ENCODE results near the gene C8G. TPM values are rescaled to one million over a fixed set of nuclear protein-coding genes. Genes with fewer than 3 reads are reported as not detected.

C8G gene
- total and polyA plus RNA-seq, 9 of the 15 experiments (the other 6 are each of a cell fraction or from before 2014, with no cell fraction given) = 0.35 to 5.9 (median 2.7) TPM; not detected in 2

DNA sequence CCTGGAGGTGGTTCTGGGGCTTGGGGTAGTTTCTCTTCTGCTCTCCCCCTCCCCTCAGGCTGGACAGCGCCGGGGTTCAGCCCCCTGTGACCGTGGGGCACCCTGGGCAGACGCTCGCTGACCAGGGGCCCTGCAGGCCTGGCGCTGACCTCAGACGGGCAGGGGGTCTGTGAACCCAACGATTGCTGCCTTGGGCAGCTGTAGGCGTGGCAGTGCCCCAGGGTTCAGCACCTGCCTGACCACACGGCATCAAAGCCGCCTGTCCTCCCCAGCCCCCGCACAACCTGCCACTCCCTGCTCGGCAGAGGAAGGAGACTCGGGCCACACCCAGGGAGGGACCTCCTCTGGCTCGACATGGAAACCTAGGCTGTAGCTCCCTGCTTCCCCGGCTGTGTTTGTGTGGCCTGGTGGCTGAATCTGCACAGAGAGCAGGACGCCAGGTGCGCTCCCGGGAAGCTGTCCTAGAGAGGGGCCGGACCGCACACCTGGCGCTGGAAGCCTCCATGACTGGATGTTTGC is 19.2 kb downstream of the C8G start (continued):
- TF ChIP-seq MGA (IDR thresholded peaks at IDR 0.05) = peak; percentile 48; the same call in 1 of the 2 replicates
- no peak for TF ChIP-seq MAFK (IDR thresholded peaks at IDR 0.05; ENCODE audit: low read length)
- TF ChIP-seq NFIC (IDR thresholded peaks at IDR 0.05) = no peak
- TF ChIP-seq ZNF217 (CRISPR knock-in tag; IDR thresholded peaks at IDR 0.05) = no peak
- 0 out of 2 replicates have a peak, but pooled peaks have one; percentile 22 for TF ChIP-seq ZBTB40 (IDR thresholded peaks at IDR 0.05)
- TF ChIP-seq ZBTB40 (CRISPR knock-in tag; IDR thresholded peaks at IDR 0.05) = no peak
- TF ChIP-seq POLR2A (conservative IDR thresholded peaks at IDR 0.05) = peak; percentile 43; the same call in 1 of the 2 replicates
- no peak for TF ChIP-seq SRSF1 (IDR thresholded peaks at IDR 0.05; ENCODE audit: low read depth, low read length)
- TF ChIP-seq ZNF583 (CRISPR knock-in tag; IDR thresholded peaks at IDR 0.05) = no peak
